GM12892 (cell line): ENCODE measurements around the gene DCPS.

Experiments
- POLR2A ChIP-seq: IDR thresholded peaks from 2 replicates; pipeline ENCODE4 v1.6.1; 2011; ENCODE audit warnings: low read depth, low read length, control low read depth
- POLR2AphosphoS5 ChIP-seq: IDR thresholded peaks from 2 replicates; pipeline ENCODE4 v1.6.1; 2011; ENCODE audit warnings: low read depth, low read length, control low read depth
- TAF1 ChIP-seq: IDR thresholded peaks from 2 replicates; pipeline ENCODE4 v1.6.1; 2011; ENCODE audit warnings: low read depth, mild to moderate bottlenecking, control low read depth, low read length, borderline replicate concordance

DNA sequence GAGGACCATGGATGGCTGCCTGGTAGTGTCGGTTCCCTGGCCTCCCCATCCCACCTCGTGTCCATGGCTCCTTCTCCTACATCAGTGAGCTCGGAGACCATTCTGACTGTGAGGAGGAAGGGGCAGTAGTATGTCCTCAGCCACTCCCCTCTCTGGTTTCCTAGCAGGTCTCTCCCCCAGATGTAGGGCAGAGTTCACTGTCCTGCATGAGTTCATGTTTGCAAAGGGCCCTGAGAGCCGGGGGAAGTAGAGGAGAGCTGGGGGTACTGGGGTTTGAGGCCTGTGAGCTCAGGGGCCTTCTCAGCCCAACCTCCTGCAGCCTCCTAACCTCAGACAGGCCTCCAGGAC lies 33.2 kb downstream of the DCPS start:
- no peak for TF ChIP-seq POLR2AphosphoS5
- no peak for TF ChIP-seq POLR2A
- no peak for TF ChIP-seq TAF1
